ENCODE data around the gene RIMBP3C.
"Not testable (repeated sequence)": the region's sequence is repeated elsewhere in the genome, so short reads cannot be mapped to it uniquely, and the experiment has no call there.

The RIMBP3C gene

DNA sequence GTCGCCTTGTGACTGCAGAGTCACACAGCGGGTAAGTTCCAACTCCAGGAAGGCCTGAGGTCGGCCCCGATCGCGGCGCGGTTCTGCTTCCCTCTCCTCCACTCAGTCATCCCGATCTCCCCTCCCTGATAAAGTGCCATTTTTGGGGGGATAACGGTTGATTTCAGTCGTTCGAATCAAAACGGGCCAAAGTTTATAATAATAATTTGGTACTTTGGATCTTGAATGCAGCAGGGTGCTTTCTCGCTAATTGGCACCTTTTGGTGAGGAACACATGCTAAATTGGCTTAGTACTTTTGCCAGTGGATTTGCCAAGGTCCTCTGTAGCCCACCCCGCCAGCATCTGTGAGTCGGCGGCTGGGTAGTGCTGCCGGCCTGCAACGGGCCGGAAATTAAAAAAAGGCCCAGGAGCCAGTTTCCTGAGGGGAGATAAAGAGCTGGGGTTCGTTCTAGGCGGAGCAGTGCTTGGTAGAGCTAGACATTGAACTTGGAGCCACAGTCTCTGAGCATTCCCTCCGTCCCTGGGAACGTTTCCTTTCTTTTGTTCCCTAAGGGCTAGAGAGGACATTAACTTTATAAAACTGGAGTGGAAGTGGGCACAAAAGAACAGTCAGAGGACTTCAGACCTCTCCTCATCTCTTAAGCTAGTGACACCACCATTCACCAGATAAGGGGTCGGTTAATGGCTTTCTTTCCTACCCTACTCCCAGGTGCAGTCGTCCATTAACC, 17.2 kb upstream of the RIMBP3C start:
- H3K27ac Mint-ChIP-seq (ENCODE audit: low read depth) = peak overlapping the region; percentile 92
- H3K4me3 Mint-ChIP-seq = peak overlapping the region; percentile 85
- H3K9me3 Mint-ChIP-seq = no peaks in the 10 kb centered on the region
- H3K36me3 Mint-ChIP-seq (ENCODE audit: insufficient read depth) = peaks cover 30% of the 10 kb centered on the region
- ATAC-seq (replicated peaks; ENCODE audit: extremely low read depth, poor library complexity, severe bottlenecking) = peak; percentile 41
- no peaks in the 10 kb centered on the region for H3K27me3 Mint-ChIP-seq
- peaks cover 51% of the 10 kb centered on the region for H3K4me1 Mint-ChIP-seq
- peak; percentile 17 to 20 for DNase-seq (ENCODE audit: low spot score in 2 of 2)

DNA sequence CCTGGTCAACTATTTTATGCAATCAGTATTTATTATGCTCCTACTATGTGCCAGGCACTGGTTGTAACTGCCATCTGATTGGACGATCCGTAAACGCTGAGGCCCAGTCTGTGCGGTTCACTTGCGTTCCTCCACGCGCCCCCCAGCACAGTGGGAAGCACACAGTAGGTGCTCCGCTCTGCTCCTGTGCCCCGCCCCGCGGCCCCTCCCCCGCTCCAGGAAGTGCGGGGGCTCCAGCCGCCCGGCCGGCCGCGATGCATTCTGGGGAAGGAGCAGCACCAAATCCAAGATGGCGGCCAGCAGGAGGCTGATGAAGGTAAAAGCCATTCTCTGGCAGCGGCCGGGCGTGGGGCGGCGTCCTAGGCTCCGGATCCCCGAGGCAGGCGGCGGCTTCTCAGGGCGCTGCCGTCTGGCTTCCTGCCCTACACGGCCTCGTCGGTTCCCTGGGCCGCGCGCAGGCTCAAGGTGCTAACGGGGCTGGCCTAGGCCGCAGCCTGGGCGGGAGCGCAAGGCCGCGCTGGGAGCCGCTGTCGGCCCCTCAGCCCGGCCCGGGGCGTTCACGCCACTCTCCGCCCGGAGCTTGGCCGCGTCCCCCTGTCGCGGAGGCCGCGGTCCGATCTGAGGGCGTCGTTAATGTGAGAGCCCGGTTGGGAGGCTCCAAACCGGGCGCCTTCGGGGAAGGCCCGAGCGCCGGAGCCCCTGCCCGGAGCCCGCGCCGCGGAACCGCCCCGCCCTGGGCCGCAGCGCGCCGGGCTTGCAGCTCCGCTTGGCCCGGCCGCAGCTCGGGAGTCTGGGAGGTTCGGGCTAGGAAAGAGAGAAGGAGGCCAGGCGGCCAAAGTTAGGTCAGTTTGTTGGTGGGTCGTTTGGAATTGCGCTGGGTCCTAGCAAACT, 16.4 kb upstream of the RIMBP3C start, which contains the start of gene UBE2L3:
Gene UBE2L3, plus strand, starts transcription at position 259 of the 891 bp plus-strand sequence. Its CDS starts 31 bp downstream, at position 290.
- no peaks in the 10 kb centered on the region for H3K9me3 Mint-ChIP-seq
- H3K4me3 Mint-ChIP-seq = peak within 1 kb of the TSS; percentile 85
- ATAC-seq (replicated peaks; ENCODE audit: extremely low read depth, poor library complexity, severe bottlenecking) (peak; percentile 79), DNase-seq (ENCODE audit: low spot score in 2 of 2) (peak; percentile 63 to 72)
- peaks cover 42% of the 10 kb centered on the region for H3K4me1 Mint-ChIP-seq
- peak within 1 kb of the TSS; percentile 92 for H3K27ac Mint-ChIP-seq (ENCODE audit: low read depth)
- no peaks in the 10 kb centered on the region for H3K27me3 Mint-ChIP-seq
- H3K36me3 Mint-ChIP-seq (ENCODE audit: insufficient read depth) = peaks cover 24% of the 10 kb centered on the region

DNA sequence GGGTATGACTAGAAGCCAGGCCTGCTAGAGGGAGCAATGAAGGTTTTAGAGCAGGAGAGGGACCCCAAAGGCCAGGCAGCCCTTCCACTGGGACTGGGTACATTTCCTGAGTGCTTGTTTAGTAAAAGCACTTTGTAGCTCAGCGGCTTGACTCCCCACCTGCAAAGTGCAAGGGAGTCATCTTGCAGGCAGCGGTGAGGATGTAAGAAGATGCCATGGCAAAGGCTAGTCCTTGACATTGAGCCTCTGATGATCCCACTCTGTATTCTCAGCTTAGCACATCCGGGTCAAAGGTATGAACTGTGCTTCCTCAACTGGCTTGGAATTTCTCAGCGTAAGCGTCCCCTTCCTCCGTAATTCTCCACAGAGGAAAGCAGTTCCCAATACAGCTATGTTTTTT, 13.2 kb upstream of the RIMBP3C start:
- H3K27me3 Mint-ChIP-seq = no peaks in the 10 kb centered on the region
- H3K4me3 Mint-ChIP-seq = no peak overlapping the region
- H3K36me3 Mint-ChIP-seq (ENCODE audit: insufficient read depth) = peaks cover 10% of the 10 kb centered on the region
- no peaks in the 10 kb centered on the region for H3K9me3 Mint-ChIP-seq
- H3K4me1 Mint-ChIP-seq = peaks cover 12% of the 10 kb centered on the region
- DNase-seq (ENCODE audit: low spot score in 2 of 2) (no peak), ATAC-seq (replicated peaks; ENCODE audit: extremely low read depth, poor library complexity, severe bottlenecking) (no peak)
- no peak overlapping the region for H3K27ac Mint-ChIP-seq (ENCODE audit: low read depth)

DNA sequence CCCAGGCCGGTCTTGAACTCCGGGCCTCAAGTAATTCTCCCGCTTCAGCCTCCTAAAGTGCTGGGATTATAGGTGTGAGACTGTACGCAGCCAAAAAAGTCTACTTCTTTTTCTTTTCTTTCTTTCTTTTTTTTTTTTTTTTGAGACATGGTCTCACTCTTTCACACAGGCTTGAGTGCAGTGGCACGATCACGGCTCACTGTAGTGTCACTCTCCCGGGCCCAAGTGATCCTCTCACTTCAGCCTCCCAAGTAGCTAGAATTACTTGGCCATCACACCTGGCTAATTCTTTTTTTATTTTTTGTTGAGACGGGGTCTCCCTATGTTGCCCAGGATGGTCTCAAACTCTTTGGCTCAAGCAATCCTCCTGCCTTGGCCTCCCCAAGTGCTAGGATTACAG, 12.7 kb upstream of the RIMBP3C start:
- ATAC-seq (replicated peaks; ENCODE audit: extremely low read depth, poor library complexity, severe bottlenecking) = no peak
- Mint-ChIP-seq H3K27ac (ENCODE audit: low read depth) (no peak overlapping the region), H3K36me3 (ENCODE audit: insufficient read depth) (peaks cover 10% of the 10 kb centered on the region), H3K9me3 (no peaks in the 10 kb centered on the region), H3K27me3 (no peaks in the 10 kb centered on the region), H3K4me1 (peaks cover 7% of the 10 kb centered on the region), H3K4me3 (no peak overlapping the region)
- no peak for DNase-seq (ENCODE audit: low spot score in 2 of 2)

DNA sequence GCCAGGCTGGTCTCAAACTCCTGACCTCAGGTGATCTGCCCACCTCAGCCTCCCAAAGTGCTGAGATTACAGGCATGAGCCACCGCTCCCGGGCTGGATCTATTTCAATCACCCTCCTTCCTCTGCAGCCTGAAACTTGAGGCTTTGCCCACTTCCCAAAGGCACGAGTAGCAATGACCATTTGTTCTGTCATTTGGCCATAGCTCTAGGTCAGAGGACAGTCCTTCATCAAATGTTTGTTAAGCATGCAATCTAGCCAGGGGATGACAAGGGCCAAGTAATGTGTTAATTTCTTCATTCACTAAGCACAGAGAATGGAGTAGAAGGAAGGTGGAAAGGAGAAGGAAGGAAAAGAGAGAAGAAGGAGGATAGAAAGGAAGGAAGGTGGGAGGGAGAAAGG, 9.4 kb upstream of the RIMBP3C start:
- not testable (repeated sequence) for ATAC-seq (replicated peaks; ENCODE audit: extremely low read depth, poor library complexity, severe bottlenecking); DNase-seq (ENCODE audit: low spot score in 2 of 2); H3K9me3 Mint-ChIP-seq; H3K36me3 Mint-ChIP-seq (ENCODE audit: insufficient read depth); H3K27me3 Mint-ChIP-seq; H3K4me1 Mint-ChIP-seq; H3K27ac Mint-ChIP-seq (ENCODE audit: low read depth); H3K4me3 Mint-ChIP-seq

DNA sequence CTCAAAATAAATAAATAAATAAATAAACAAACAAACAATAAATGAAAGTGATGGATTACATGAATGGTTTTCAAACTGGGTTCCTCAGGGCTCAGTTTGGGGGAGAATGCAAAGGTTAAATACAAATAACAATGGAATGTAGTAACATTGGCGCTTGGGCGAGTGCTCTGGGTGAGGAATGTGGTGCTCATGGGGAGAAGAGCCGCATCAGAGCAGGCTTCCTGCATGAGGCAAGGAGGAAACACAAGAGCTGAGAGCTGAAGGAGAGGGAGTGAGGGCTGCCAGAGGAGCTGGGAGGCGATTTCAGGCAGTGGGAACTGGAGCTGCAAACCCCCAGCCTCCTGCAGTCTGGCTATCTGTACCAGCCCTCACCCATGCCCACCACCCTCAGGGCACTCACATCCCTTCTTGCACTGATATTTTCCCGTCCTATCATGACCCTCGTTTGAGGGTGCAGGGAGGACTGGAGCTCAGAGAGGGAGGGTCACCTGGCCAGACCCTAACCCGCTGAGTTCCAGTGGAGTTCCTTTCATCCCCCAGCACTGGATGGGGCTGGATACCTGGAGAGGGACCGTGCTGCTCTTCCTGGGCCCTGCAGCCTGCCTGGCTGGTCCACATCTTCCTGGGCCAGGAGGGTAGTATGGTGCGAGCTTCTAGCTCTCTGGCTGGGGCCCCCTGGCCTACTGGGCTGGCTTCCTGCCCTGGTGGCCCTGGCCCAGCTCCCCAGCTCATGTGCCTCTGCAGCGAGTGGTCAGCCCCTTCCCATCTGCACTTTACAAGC, 8.3 kb upstream of the RIMBP3C start:
- not testable (repeated sequence) for DNase-seq (ENCODE audit: low spot score in 2 of 2); H3K9me3 Mint-ChIP-seq; H3K27me3 Mint-ChIP-seq; H3K36me3 Mint-ChIP-seq (ENCODE audit: insufficient read depth); ATAC-seq (replicated peaks; ENCODE audit: extremely low read depth, poor library complexity, severe bottlenecking); H3K27ac Mint-ChIP-seq (ENCODE audit: low read depth); H3K4me1 Mint-ChIP-seq; H3K4me3 Mint-ChIP-seq

DNA sequence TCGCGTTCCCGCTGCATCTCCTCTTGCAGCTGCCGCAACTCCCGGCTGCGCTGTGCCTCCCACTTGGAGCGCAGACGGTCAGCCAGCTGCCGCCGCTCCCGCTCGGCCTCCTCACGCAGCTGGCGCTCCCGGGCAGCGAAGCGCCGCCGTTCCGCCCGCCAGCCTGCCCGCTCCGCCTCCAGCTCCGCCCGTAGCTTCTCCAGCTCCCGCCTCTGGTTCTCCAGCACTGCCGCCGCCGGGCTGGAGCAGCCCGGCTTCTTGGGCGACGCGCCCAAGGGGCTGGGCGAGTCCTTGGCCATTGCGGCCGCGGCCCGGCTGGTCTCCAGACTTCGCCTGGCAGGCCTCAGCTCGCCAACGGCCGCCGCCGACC, 598 bp downstream of the RIMBP3C start:
- H3K4me3 Mint-ChIP-seq; H3K27me3 Mint-ChIP-seq; H3K4me1 Mint-ChIP-seq; H3K36me3 Mint-ChIP-seq (ENCODE audit: insufficient read depth); H3K9me3 Mint-ChIP-seq; H3K27ac Mint-ChIP-seq (ENCODE audit: low read depth); DNase-seq (ENCODE audit: low spot score in 2 of 2): not testable (repeated sequence)
- ATAC-seq (replicated peaks; ENCODE audit: extremely low read depth, poor library complexity, severe bottlenecking) = peak; percentile 1

DNA sequence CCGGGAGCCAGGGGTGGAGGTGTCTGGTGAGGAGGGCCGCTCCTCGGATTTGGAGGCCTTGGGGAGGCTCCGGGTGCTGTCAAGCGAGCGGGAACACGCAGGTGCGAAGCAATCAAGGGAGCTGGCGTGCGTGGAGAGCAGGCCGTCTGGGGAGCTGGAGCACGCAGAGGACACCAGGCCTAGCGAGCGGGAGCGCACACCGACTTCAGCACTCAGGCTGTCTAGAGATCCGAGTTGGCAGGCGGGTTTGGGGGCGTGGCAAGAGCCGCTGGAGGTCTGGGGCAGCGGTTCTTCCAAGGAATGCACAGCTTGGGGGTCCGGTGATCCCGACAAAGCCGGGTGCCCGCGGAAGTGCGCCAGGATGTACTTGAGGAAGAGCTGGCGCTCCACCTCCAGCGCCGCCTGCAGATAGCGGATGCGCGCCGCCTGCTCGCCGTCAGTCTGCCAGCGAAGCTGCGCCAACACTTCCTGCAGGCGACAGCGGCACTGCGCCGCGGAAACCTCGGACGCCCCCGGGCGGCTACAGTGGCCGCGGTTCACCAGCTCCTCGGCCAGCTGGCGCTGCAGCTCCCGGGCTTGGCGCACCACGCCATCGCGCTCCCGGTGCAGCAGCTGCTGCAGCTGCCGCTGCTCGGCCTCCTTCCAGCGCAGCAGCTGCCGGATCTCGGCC, 1.1 kb downstream of the RIMBP3C start:
- H3K36me3 Mint-ChIP-seq (ENCODE audit: insufficient read depth); H3K4me3 Mint-ChIP-seq; H3K4me1 Mint-ChIP-seq; H3K27me3 Mint-ChIP-seq; DNase-seq (ENCODE audit: low spot score in 2 of 2); H3K27ac Mint-ChIP-seq (ENCODE audit: low read depth); H3K9me3 Mint-ChIP-seq: not testable (repeated sequence)
- peak; percentile 74 for ATAC-seq (replicated peaks; ENCODE audit: extremely low read depth, poor library complexity, severe bottlenecking)

DNA sequence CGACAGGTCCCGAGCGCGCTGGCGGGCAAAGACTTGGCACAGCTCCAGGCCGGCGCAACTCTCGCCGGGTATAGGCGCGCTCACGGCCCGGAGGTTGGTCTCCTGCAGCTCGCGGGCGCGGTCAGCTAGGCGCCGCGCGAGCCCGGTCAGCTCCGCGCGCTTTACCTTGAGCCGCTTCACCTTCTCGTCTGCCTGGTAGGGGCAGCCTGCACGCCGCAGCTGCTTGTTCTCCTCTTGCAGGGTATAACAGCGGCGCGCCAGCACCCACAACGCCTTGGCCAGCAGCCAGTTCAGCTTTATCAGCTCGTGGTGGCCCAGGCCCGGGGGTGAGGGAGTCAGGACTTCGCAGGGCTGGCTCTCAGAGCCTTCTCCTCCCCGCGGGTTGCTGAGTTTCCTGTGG, 1.7 kb downstream of the RIMBP3C start:
- not testable (repeated sequence) for DNase-seq (ENCODE audit: low spot score in 2 of 2); H3K9me3 Mint-ChIP-seq; H3K27me3 Mint-ChIP-seq; H3K27ac Mint-ChIP-seq (ENCODE audit: low read depth); H3K4me3 Mint-ChIP-seq; H3K36me3 Mint-ChIP-seq (ENCODE audit: insufficient read depth); H3K4me1 Mint-ChIP-seq
- ATAC-seq (replicated peaks; ENCODE audit: extremely low read depth, poor library complexity, severe bottlenecking) = peak; percentile 80

DNA sequence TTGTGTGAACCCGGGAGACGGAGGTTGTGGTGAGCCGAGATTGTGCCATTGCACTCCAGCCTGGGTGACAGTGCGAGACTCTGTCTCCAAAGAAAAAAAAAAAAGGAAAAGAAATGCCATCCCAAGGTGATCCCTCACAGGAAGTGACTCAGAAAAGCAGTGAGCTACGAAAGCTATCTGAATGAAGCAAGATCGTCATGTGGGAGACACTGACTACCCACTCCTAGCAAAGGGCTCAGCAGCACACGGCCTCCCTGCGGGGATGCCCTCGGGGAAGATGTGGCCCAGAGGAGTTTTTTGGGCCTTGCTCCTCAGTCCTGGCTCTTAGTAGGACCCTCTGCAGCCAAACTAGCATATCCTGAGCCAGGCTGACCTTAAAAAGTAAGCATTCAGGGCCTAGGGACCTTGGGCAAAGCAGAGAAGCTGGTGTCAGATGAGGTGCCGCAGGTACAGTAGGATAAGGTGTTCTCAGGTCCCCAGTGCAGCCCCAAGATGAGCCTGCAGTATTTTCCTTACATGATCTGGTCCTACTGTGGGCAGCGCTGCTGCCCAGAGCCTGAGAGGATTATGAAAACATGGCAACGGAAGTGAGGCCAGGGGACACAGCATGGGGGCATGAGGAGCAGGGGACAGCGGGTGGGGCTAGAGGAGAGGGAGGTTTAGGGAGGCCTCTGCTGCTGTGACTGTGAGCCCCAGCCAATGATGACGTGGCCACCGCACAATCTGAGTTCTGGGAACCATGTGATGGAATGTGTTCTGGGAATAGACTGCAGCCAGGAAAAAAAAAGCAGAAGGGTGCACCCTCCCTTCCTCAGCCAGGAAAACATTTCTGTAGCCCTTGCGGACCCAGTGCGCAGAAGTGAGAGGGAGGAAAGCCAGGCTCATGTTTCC, 6.6 kb downstream of the RIMBP3C start:
- ATAC-seq (replicated peaks; ENCODE audit: extremely low read depth, poor library complexity, severe bottlenecking); H3K9me3 Mint-ChIP-seq; DNase-seq (ENCODE audit: low spot score in 2 of 2); H3K27me3 Mint-ChIP-seq; H3K27ac Mint-ChIP-seq (ENCODE audit: low read depth); H3K36me3 Mint-ChIP-seq (ENCODE audit: insufficient read depth); H3K4me1 Mint-ChIP-seq; H3K4me3 Mint-ChIP-seq: not testable (repeated sequence)

DNA sequence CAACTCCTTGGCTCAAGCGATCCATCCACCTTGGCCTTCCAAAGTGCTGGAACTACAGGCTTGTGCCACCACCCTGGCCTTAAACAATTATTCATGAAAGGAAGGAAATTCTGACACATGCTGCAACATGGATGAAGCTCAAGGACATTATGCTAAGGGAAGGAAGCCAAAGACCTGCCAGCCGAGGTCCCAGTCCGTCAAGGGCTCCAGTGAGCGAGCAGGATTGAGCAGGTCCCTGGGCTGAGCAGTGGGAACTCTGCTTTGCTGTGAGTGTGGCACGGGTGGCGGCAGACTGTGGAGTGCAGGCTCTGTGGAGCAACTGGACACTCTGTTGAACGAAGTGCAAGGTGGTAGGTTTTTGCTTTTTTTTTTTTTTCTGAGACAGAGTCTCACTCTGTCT, 11.4 kb downstream of the RIMBP3C start:
- not testable (repeated sequence) for ATAC-seq (replicated peaks; ENCODE audit: extremely low read depth, poor library complexity, severe bottlenecking); H3K4me3 Mint-ChIP-seq

More for the DNA sequence above, 11.4 kb downstream of the RIMBP3C start:
- H3K4me1 Mint-ChIP-seq; DNase-seq (ENCODE audit: low spot score in 2 of 2); H3K9me3 Mint-ChIP-seq; H3K27ac Mint-ChIP-seq (ENCODE audit: low read depth); H3K36me3 Mint-ChIP-seq (ENCODE audit: insufficient read depth); H3K27me3 Mint-ChIP-seq: not testable (repeated sequence)

All from central memory CD8-positive, alpha-beta T cell (primary cell).